GM23338 (cell line): Measurements from ENCODE around the gene MED16.

Source experiments
- CREB1 ChIP-seq: fragments of 250-450 bp; sonication (Bioruptor Pico); IDR thresholded peaks from 2 replicates; pipeline ENCODE4 v1.5.0; 2020; ENCODE audit warnings: low read depth, mild to moderate bottlenecking, moderate library complexity
- EZH2 ChIP-seq: fragments of 200-600 bp; sonication (generic); IDR thresholded peaks from one replicate; pipeline ENCODE4 v1.8.0; 2017; ENCODE audit warnings: antibody characterized with exemption, mild to moderate bottlenecking, low read depth; ENCODE audit not compliant: unreplicated experiment
- EZH2phosphoT487 ChIP-seq: fragments of 200-600 bp; sonication (generic); IDR thresholded peaks from one replicate; pipeline ENCODE4 v1.8.1; 2018; ENCODE audit warnings: antibody characterized with exemption; ENCODE audit not compliant: unreplicated experiment
- POLR2AphosphoS5 ChIP-seq: IDR thresholded peaks from 2 replicates; pipeline ENCODE4 v1.6.1; 2016; ENCODE audit warnings: antibody characterized with exemption, low read depth
- TF ChIP-seq, protein P1 (sequence below), 2 experiments: fragments of 200-600 bp in 1 of 2; sonication (generic) in 1 of 2; conservative IDR thresholded peaks; 2 replicates each; pipeline versions ENCODE4 v1.5.1 to v1.6.1; 2016 to 2017; ENCODE audit warnings: antibody characterized with exemption in 2 of 2, low read depth in 2 of 2, mild to moderate bottlenecking in 2 of 2, moderate library complexity in 1 of 2
- TF ChIP-seq, protein P2 (sequence below): IDR thresholded peaks from one replicate; pipeline ENCODE4 v1.6.1; 2018; ENCODE audit warnings: antibody characterized with exemption; ENCODE audit not compliant: unreplicated experiment

DNA sequence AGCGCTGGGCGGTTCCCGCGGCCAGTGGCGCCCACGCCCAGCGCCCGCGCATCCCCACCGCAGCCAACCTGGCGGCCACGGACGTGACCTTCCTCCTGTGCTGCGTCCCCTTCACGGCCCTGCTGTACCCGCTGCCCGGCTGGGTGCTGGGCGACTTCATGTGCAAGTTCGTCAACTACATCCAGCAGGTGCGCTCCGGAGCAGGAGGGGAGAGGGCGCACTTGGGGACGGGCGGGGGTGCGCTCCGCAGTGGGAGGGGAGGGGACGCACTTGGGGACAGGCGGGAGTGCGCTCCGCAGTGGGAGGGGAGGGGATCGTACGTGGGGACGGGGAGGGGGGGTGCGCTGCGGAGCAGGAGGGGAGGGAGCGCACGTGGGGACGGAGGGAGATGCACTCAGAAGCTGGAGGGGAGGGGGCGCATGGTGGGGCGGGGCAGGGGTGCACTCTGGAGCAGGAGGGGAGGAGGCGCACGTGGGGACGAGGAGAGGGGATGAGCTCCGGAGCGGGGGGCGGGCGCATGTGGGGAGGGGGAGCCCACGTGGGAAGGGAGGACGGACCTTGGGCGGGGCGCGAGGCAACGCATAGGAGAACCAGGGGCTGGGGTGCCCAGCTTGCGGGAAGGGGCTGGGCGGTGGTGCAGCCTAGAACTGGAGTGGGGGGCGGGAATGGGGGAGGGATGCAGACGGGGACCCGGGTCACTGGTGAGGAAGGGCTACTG is 25.7 kb upstream of the MED16 start:
- TF ChIP-seq, protein P1, sequence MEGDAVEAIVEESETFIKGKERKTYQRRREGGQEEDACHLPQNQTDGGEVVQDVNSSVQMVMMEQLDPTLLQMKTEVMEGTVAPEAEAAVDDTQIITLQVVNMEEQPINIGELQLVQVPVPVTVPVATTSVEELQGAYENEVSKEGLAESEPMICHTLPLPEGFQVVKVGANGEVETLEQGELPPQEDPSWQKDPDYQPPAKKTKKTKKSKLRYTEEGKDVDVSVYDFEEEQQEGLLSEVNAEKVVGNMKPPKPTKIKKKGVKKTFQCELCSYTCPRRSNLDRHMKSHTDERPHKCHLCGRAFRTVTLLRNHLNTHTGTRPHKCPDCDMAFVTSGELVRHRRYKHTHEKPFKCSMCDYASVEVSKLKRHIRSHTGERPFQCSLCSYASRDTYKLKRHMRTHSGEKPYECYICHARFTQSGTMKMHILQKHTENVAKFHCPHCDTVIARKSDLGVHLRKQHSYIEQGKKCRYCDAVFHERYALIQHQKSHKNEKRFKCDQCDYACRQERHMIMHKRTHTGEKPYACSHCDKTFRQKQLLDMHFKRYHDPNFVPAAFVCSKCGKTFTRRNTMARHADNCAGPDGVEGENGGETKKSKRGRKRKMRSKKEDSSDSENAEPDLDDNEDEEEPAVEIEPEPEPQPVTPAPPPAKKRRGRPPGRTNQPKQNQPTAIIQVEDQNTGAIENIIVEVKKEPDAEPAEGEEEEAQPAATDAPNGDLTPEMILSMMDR (conservative IDR thresholded peaks at IDR 0.05; ENCODE audit: low read depth in 2 of 2), result no peak
- TF ChIP-seq POLR2AphosphoS5, result no peak
- no peak for TF ChIP-seq EZH2
- TF ChIP-seq, protein P2, sequence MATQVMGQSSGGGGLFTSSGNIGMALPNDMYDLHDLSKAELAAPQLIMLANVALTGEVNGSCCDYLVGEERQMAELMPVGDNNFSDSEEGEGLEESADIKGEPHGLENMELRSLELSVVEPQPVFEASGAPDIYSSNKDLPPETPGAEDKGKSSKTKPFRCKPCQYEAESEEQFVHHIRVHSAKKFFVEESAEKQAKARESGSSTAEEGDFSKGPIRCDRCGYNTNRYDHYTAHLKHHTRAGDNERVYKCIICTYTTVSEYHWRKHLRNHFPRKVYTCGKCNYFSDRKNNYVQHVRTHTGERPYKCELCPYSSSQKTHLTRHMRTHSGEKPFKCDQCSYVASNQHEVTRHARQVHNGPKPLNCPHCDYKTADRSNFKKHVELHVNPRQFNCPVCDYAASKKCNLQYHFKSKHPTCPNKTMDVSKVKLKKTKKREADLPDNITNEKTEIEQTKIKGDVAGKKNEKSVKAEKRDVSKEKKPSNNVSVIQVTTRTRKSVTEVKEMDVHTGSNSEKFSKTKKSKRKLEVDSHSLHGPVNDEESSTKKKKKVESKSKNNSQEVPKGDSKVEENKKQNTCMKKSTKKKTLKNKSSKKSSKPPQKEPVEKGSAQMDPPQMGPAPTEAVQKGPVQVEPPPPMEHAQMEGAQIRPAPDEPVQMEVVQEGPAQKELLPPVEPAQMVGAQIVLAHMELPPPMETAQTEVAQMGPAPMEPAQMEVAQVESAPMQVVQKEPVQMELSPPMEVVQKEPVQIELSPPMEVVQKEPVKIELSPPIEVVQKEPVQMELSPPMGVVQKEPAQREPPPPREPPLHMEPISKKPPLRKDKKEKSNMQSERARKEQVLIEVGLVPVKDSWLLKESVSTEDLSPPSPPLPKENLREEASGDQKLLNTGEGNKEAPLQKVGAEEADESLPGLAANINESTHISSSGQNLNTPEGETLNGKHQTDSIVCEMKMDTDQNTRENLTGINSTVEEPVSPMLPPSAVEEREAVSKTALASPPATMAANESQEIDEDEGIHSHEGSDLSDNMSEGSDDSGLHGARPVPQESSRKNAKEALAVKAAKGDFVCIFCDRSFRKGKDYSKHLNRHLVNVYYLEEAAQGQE, result no peak
- no peak for TF ChIP-seq CREB1 (CRISPR knock-in tag)
- TF ChIP-seq EZH2phosphoT487, result no peak
